DMS114 treated with DMSO at 0.1 percent for 48 hours (cell line): ENCODE measurements around the gene ECM2.
"Not testable (repeated sequence)": the region's sequence is repeated elsewhere in the genome, so short reads cannot be mapped to it uniquely, and the experiment has no call there.

Experiments
- DNase-seq: peaks from one replicate; lab custom pipeline; 2025; ENCODE audit not compliant: unreplicated experiment; lab: John Stamatoyannopoulos, UW

ECM2 gene

GRCh38 chr9:92535940-92536850, at the start of gene ECM2:
Gene ECM2, minus strand, starts transcription at chr9:92535990. Its CDS starts 13,124 bp downstream, at chr9:92522866.
- no peak for DNase-seq

- DNase-seq = no peak
Observed at GRCh38 chr9:92576175-92576574, 40.4 kb upstream of the ECM2 start.

DNA sequence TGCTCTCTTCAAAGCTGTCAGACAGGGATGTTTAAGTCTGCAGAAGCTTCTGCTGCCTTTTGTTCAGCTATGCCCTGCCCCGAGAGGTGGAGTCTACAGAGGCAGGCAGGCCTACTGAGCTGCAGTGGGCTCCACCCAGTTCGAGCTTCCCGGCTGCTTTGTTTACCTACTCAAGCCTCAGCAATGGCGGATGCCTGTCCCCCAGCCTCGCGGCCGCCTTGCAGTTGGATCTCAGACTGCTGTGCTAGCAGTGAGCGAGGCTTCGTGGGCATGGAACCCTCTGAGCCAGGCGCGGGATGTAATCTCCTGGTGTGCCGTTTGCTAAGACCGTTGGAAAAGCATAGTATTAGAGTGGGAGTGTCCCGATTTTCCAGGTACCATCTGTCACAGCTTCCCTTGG, 37.8 kb upstream of the ECM2 start:
- not testable (repeated sequence) for DNase-seq

- not testable (repeated sequence) for DNase-seq
Observed at GRCh38 chr9:92571871-92572270, 36.1 kb upstream of the ECM2 start.

DNA sequence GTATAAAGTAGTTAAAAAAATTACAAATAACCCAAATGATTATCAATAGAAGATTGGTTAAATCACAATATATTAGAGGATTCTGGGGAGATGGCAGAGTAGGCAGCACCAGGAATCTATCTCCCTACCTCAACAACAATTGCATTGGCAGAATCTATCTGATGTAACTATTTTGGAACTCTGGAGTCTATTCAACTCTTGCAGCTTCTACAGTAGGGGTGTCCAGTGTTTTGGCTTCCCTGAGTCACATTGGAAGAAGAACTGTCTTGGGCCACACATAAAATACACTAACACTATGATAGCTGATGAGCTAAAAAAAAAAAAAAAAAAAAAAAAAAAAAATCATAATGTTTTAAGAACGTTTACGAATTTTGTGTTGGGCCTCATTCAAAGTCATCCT, 29.2 kb upstream of the ECM2 start:
- DNase-seq = no peak

DNA sequence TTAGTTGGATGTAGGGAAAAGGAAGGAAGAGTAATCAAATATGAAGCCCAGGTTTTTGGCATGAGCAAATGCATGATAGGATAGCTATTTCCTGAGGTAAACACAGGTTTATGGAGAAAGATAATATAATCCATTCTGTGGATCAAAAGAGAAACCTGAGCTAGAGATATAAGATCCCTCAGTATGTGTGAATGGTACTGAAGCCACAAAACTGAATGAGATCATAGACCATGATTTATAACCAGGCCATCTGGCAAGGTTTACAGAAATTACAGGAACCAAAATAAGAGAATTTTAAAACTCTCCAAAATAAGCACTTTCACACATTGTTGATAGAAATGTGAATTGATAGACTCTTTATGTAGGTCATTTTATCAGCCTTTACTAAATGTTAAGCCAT, 28.7 kb upstream of the ECM2 start:
- no peak for DNase-seq

DNA sequence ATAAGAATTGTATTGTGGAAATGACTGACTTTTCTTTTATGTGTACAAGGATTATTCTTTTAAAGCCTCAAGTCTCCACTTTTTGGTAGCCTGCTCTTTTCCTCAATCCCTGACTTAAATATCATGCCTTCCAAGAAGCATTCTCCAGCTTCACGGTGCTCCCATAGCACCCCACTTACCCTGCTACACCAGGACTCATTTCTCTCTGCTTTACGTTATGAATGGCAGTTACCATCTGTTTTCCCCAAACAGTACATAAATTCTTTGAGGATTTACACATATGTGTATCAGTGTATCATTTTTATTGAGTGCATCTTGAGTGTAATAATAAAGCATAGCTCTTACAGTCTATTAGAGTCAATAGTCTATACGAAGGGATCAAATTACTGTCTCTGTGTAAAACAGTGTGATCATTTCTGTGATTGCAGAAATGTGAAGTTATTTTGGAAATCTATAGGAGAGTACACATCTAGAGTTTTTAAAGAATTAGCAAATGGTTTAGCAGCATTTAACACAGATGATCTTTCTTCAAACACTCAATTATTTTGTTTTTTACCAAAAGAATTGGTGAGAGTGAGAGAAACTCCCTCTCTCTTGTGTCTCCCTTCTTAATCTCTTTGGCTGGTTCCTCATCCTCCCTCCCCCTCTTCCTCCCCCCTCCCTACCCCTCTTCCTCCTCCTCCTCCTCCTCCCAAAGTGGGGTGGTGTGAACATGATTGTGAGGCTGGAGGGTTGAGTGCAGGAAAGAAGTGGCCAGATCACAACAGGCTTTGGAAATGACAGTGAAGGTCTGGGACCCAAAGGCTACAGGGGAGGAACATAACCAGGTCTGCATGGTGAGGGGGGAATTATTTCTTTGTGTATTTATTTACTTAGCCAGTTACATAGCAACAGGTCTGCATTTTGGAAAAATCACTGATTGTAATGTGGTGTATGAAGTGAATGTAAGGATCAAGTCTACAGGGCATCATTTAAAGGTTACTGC, 27.6 kb upstream of the ECM2 start:
- no peak for DNase-seq

DNA sequence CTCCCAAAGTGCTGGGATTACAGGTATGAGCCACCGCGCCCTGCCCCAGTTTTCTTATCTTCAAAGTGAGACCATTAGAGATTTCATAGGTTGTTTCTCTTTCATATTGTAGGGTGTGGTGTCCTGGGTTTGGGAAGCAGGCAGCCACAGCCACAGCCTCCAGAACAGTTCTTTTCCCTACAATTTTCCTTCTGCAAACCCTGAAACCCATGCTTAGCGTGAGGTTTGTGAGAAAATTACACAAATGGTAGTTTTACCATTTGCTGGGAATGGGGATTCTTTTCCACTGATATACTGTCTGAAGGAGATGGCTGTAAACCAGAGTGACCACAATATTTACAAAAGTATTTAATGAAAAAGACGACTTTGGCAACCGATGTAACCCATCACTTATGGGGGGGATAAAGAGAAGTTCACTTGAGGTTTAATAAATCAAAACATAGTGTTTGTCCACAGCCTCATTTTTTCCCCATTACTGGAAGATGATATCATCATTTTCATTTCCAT, 26.7 kb upstream of the ECM2 start:
- no peak for DNase-seq

GRCh38 chr9:92561374-92562330, 25.9 kb upstream of the ECM2 start:
- no peak for DNase-seq

DNA sequence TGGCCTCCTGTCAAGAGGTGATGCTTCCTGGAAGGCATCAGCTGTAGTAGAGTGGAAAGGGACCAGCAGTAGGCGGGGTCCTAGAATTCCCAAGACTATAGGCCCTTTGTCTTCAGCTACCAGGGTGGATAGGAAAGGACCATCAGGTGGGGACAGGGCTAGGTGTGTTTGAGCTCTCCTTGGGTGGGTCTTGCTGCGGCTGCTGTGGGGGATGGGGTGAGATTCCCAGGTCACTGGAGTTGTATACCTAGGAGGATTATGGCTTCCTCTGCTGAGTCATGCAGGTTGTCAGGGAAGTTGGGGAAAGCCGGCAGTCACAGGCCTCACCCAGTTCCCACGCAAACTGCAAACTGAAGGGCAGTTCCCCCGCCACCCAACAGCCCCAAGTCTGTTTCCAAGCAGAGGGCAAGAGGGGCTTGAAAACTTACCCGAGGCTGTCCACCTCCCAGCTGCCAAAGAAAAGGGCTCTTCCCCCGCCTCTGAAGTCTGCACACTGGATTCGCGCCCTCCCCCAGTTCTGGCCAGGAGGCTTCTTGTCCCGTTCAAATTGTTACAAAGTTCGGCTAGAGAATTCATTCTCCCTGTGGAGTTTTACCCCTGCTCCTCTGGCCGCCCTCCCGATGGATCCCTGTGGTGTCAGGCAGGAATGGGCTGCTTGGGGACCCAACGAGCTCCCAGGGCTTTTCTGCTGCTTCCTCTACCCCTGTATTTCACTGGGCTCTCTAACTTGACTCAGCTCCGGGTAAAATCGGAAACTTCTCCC, 23.0 kb upstream of the ECM2 start:
- no peak for DNase-seq

DNA sequence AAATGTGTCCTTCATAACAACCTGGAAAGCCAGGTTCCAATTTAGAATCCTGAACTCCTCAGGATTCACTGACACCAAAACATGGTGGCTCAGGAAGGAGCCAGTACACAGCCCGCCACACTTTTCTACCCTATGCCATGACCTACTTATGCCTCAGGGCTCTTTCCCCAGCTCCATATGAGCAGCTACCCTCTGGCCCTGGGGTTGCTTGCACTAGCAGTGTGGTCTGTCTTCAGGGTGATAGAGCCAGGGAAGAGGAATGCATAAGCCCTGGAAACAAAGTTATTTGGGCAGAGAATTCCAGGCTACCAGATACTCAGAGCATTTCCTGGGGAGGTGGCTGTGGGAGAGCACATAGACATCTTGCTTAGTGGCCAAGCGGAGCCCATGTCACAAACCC, 15.0 kb upstream of the ECM2 start:
- DNase-seq = no peak

DNA sequence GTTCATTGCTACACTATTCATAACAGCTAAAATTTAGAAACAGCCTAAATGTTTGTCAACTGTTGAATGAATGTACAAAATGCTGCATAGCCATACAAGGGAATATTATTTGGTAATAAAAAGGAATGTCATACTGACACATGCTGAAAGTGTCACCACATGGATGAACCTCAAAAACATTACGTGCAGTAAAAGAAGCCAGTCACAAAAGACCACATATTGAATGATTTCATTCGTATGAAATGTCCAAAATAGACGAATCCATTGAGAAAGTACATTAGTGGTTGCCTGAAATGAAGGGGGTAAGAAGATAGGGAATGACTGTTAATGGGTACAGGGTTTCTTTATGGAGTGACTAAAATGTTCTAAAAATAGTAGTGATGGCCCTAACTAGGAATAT, 11.6 kb upstream of the ECM2 start:
- DNase-seq = no peak

DNA sequence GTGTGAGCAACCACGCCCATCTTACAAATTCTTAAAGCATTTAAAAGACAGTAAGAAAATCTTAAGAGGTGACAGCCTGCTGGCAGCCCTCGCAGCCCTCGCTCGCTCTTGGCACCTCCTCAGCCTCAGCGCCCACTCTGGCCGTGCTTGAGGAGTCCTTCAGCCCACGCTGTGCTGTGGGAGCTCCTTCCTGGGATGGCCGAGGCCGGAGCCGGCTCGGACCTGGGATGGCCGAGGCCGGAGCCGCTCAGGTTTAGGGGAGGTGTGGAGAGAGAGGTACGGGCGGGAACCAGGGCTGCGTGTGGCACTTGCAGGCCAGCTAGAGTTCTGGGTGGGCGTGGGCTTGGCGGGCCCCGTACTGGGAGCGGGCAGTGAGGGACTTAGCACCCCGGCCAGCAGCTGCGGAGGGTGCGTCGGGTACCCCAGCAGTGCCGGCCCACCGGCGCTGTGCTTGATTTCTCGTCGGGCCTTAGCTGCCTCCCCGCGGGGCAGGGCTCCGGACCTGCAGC, 9.3 kb upstream of the ECM2 start:
- no peak for DNase-seq

DNA sequence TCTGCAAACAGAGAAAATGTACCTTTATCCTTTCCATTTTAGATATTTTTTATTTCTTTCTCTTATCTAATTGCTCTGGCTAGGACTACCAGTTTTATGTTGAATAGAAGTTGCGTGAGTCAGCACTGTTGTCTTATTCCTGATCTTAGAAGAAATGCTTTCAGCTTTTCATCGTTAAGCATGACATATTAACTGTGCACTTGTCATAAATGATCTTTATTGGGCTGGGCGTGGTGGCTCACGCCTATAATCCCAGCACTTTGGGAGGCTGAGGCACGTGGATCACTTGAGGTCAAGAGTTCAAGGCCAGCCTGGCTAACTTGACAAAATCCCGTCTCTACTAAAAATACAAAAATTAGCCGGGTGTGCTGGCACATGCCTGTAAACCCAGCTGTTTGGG, 8.2 kb upstream of the ECM2 start:
- DNase-seq = no peak

- no peak for DNase-seq
Observed at GRCh38 chr9:92538541-92538940, 2.8 kb upstream of the ECM2 start.

DNA sequence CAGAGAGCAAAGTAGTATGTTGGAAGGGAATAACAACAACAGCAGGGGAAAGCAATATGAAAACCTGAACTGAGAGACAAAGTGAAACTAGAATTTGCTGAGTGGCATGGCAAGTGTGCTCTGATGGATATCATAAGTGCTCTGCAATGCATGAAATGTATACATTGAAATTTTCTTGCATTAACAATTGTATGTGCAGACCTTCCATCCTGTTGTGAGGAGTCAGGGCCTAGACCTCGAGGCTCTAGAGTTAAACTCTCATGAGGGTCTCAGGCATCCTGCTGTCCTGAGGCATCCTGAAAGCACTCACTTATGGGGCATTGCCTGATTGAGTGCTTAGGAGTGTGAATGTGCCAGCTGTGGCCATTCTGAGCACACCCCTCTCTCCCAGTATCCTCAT, 1.1 kb downstream of the ECM2 start:
- DNase-seq = no peak

GRCh38 chr9:92534204-92534603, 1.6 kb downstream of the ECM2 start:
- DNase-seq = no peak

DNA sequence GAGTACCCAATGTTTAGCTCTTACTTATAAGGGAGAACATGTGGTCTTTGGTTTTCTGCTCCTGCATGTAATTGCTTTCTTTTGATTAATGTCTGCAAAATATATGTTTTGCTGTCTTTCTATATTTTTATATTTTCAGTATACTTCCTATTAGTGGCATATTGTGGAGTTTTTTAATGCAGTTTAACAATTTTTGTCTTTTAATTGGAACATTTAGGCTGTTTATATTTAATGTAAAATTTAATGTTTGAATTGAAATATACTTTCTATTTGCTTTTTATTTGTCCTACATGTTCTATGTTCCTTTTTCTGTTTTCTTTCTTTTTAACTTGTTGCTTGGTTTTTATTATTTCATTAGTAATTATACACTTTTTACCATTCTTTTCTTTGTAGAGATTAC, 4.9 kb downstream of the ECM2 start:
- DNase-seq = no peak

GRCh38 chr9:92529124-92529523, 6.7 kb downstream of the ECM2 start:
- DNase-seq = no peak

GRCh38 chr9:92528522-92528849, 7.3 kb downstream of the ECM2 start:
- no peak for DNase-seq
